SH-SY5Y (cell line): ENCODE measurements around the gene RASGEF1C.

ENCODE experiments used
- GATA2 ChIP-seq: IDR thresholded peaks from 2 replicates; pipeline ENCODE4 v1.6.1; 2011; ENCODE audit warnings: mild to moderate bottlenecking, low read depth, low read length
- GATA3 ChIP-seq: IDR thresholded peaks from 2 replicates; pipeline ENCODE4 v1.6.1; 2011; ENCODE audit warnings: low read depth, mild to moderate bottlenecking, low read length, moderate library complexity

- TF ChIP-seq GATA3 (no peak), GATA2 (no peak)
Measured at GRCh38 chr5:180204276-180204819, 4.7 kb downstream of the RASGEF1C start.
